NCI-H1436 (cell line): Measurements from ENCODE around the gene QKI.
A peak's percentile ranks its signal among the peaks of the same experiment; 100 is the strongest.

Experiments used
- DNase-seq: peaks from one replicate; lab custom pipeline; 2025; lab: John Stamatoyannopoulos, UW

QKI gene

GRCh38 chr6:163391985-163392384, 22.5 kb upstream of the QKI start:
- no peak for DNase-seq

- DNase-seq, result no peak
Observed at GRCh38 chr6:163392533-163392932, 22.0 kb upstream of the QKI start.

GRCh38 chr6:163393923-163394322, 20.6 kb upstream of the QKI start:
- no peak for DNase-seq

GRCh38 chr6:163394659-163395058, 19.9 kb upstream of the QKI start:
- DNase-seq, result no peak

- DNase-seq, result no peak
Observed at GRCh38 chr6:163395122-163395830, 19.2 kb upstream of the QKI start.

GRCh38 chr6:163395831-163396185, 18.7 kb upstream of the QKI start:
- no peak for DNase-seq

- DNase-seq, result no peak
Observed at GRCh38 chr6:163397326-163397725, 17.2 kb upstream of the QKI start.

GRCh38 chr6:163398115-163398514, 16.4 kb upstream of the QKI start:
- no peak for DNase-seq

GRCh38 chr6:163398815-163399214, 15.7 kb upstream of the QKI start:
- DNase-seq, result no peak

- DNase-seq, result no peak
Observed at GRCh38 chr6:163400509-163400908, 14.0 kb upstream of the QKI start.

- DNase-seq, result no peak
Observed at GRCh38 chr6:163401039-163401885, 13.3 kb upstream of the QKI start.

GRCh38 chr6:163402616-163403015, 11.9 kb upstream of the QKI start:
- DNase-seq, result no peak

GRCh38 chr6:163404825-163405265, 9.7 kb upstream of the QKI start:
- no peak for DNase-seq

GRCh38 chr6:163405412-163406309, 8.9 kb upstream of the QKI start:
- DNase-seq, result no peak

GRCh38 chr6:163406366-163406765, 8.2 kb upstream of the QKI start:
- DNase-seq, result no peak

GRCh38 chr6:163406830-163407229, 7.7 kb upstream of the QKI start:
- DNase-seq, result no peak

- no peak for DNase-seq
Observed at GRCh38 chr6:163408352-163408991, 6.0 kb upstream of the QKI start.

GRCh38 chr6:163409712-163410111, 4.8 kb upstream of the QKI start:
- DNase-seq, result no peak

- DNase-seq, result no peak
Observed at GRCh38 chr6:163412341-163412740, 2.2 kb upstream of the QKI start.

GRCh38 chr6:163412801-163413344, 1.6 kb upstream of the QKI start:
- no peak for DNase-seq

- DNase-seq, result peak; percentile 80
Observed at GRCh38 chr6:163413345-163414116, 987 bp upstream of the QKI start.
